SK-N-MC (cell line): ENCODE measurements around the gene DLX6.

Experiments
- EZH2 ChIP-seq: fragments of 200-600 bp; sonication (generic); IDR thresholded peaks from one replicate; pipeline ENCODE4 v1.6.1; 2017; ENCODE audit warnings: antibody characterized with exemption
- FOXP2 ChIP-seq: optimal IDR thresholded peaks from 2 replicates; pipeline ENCODE3; 2011; ENCODE audit warnings: mild to moderate bottlenecking, moderate library complexity; ENCODE audit not compliant: insufficient read depth; ENCODE audit errors: extremely low read length, control extremely low read depth
- POLR2AphosphoS5 ChIP-seq: IDR thresholded peaks from 2 replicates; pipeline ENCODE4 v1.6.1; 2012; ENCODE audit warnings: mild to moderate bottlenecking, low read depth, low read length, borderline replicate concordance

GRCh38 chr7:96987719-96988118, 17.6 kb upstream of the DLX6 start:
- TF ChIP-seq POLR2AphosphoS5 (no peak), EZH2 (no peak), FOXP2 (no peak)
